ENCODE results near the gene SPATA46.

The SPATA46 gene

GRCh38 chr1:162391790-162392563 is 15.3 kb upstream of the SPATA46 start:
- in situ Hi-C loops (cut with MboI; ENCODE audit: low sequenced_read_pairs), result no loop called here

GRCh38 chr1:162390396-162391185 is 13.9 kb upstream of the SPATA46 start:
- in situ Hi-C loops (cut with MboI; ENCODE audit: low sequenced_read_pairs), result no loop called here

DNA sequence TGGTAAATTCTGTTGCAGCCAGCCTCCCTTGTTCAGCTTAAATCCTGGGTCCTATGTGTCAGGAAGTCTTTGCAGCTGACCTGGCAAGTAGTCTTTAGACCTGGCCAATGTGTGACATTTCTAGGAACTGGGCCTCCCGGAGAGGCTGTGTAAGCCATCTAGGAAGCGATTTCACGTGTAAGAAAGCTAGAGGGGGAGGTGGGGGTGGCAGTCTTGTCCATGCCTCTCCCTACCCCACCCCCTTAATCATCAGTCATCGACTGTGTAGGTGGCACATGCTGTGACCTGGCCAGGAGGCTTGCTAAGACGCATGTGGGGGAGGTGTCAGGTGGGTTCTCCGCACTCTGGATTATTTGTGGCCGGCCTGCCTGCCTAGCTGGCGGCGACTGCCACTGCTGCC is 13.3 kb upstream of the SPATA46 start:
- in situ Hi-C loops (cut with MboI; ENCODE audit: low sequenced_read_pairs), result no loop called here

GRCh38 chr1:162389021-162389818 is 12.6 kb upstream of the SPATA46 start:
- in situ Hi-C loops (cut with MboI; ENCODE audit: low sequenced_read_pairs), result no loop called here

- in situ Hi-C loops (cut with MboI; ENCODE audit: low sequenced_read_pairs), result no loop called here
Observed at GRCh38 chr1:162388615-162389014, 12.0 kb upstream of the SPATA46 start.

GRCh38 chr1:162388083-162388594 is 11.5 kb upstream of the SPATA46 start:
- in situ Hi-C loops (cut with MboI; ENCODE audit: low sequenced_read_pairs), result no loop called here

- in situ Hi-C loops (cut with MboI; ENCODE audit: low sequenced_read_pairs), result no loop called here
Observed at GRCh38 chr1:162387226-162388082, 10.8 kb upstream of the SPATA46 start.

GRCh38 chr1:162386292-162387225 is 9.9 kb upstream of the SPATA46 start:
- in situ Hi-C loops (cut with MboI; ENCODE audit: low sequenced_read_pairs), result no loop called here

- in situ Hi-C loops (cut with MboI; ENCODE audit: low sequenced_read_pairs), result no loop called here
Observed at GRCh38 chr1:162385702-162386101, 9.0 kb upstream of the SPATA46 start.

- in situ Hi-C loops (cut with MboI; ENCODE audit: low sequenced_read_pairs), result no loop called here
Observed at GRCh38 chr1:162385280-162385623, 8.6 kb upstream of the SPATA46 start.

DNA sequence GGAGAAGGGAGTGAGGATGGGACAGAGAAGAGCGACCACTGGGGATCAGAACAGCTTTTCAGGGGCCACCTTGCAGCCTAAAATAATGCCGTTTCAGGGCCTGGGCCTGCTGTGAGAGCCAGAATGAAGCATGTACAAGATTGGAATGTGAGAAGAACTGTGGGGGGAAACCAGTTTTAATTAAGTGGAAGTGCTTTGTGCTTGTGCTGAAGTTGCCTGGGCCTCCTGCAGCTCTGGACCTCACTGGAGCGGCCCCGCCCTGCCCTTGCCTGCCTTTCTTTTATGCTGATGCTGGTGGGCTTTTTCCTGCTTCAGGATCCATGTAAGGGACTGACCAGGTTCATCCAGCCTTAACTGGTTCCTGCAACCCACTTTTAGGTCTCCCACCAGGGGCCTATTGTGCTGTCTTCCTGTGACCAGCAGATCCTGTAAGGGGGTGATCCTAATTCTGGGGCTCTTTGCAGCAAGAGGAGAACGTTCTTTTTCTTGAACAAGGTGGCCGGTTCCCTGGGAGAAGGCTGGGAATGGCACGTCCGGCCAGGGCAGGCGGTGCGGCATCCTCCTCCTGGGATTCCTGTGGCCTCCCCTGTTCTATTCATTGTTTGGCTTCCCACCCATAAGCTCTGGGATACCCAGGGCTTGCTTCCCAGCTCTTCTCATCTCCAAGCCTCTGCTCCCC is 8.1 kb upstream of the SPATA46 start:
- in situ Hi-C loops (cut with MboI; ENCODE audit: low sequenced_read_pairs), result no loop called here

DNA sequence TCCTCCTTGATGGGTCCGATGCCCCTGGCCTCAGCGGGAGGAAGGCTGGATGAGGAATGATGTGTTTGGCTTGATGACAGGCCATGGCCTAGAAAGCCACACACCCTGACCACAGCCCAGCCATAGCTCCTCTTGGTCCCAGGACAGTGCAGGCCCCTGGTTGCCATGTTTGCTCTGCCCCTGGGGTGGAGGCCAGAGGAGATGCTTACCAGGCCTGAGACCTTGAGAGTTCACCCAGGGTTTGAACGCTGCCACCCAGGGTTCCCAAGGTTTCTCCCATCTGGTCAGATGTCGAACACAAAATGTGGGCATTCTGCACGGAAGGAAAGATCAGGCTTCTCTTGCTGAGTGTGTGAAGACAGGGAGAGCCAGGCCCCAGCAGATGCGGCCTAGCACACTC is 7.5 kb upstream of the SPATA46 start:
- in situ Hi-C loops (cut with MboI; ENCODE audit: low sequenced_read_pairs), result no loop called here

DNA sequence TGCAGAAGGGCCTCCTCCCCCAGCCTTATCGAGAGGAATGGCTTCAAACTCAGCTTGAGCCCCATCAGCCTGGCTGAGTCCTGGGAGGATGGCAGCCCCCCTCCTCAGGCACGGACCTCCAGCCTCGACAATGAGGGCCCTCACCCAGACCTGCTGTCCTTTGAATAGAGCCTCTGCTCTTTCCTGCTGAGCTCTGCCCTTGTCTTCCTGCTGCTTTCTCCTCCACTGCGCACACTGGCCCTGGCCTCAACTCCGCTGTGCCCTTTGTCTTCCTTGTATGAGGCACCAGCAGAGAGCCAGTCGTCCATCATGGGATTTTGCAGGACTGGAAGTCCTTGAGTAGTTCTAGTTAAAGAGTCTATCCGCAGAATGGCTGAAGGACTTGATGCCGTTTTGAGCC is 6.9 kb upstream of the SPATA46 start:
- in situ Hi-C loops (cut with MboI; ENCODE audit: low sequenced_read_pairs), result no loop called here

- in situ Hi-C loops (cut with MboI; ENCODE audit: low sequenced_read_pairs), result no loop called here
Observed at GRCh38 chr1:162383091-162383490, 6.4 kb upstream of the SPATA46 start.

DNA sequence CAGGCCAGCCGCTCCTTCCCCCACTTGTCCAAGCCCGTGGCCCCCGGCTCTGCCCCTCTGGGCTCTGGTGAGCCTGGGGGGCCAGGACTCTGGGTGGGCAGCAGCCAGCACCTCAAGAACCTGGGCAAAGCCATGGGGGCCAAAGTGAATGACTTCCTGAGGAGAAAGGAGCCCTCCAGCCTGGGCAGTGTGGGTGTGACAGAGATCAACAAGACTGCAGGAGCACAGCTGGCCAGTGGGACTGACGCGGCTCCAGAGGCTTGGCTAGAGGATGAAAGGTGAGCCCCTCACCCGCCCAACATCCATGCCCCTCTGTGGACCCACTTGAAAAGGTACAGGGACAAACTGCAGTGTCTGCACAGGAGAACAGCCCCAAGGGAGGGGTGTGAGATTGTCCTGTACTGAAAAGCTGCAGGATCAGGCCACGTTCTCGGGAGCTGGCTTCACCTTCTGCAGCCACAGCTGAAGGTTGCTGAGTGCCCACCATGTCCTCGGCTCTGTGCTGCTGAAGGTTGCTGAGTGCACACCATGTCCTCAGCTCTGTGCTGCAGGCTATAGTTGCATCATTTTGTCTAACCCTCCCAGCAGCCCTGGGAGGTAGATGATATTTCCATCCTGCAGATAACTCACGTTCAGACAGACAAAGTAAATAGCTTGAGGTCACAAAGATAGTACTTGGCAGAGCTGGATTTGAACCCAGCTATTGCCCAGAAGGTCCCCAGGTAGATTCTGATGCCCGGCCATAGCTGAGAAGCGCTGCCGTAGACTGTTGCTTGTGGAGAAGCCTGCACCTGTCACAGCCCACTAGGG is 5.5 kb upstream of the SPATA46 start:
- in situ Hi-C loops (cut with MboI; ENCODE audit: low sequenced_read_pairs), result no loop called here

GRCh38 chr1:162381383-162381782 is 4.7 kb upstream of the SPATA46 start, which contains the start of gene C1orf226:
C1orf226 (plus strand) TSS chr1:162381728; CDS start chr1:162381902, 174 bp downstream.
- in situ Hi-C loops (cut with MboI; ENCODE audit: low sequenced_read_pairs), result no loop called here

DNA sequence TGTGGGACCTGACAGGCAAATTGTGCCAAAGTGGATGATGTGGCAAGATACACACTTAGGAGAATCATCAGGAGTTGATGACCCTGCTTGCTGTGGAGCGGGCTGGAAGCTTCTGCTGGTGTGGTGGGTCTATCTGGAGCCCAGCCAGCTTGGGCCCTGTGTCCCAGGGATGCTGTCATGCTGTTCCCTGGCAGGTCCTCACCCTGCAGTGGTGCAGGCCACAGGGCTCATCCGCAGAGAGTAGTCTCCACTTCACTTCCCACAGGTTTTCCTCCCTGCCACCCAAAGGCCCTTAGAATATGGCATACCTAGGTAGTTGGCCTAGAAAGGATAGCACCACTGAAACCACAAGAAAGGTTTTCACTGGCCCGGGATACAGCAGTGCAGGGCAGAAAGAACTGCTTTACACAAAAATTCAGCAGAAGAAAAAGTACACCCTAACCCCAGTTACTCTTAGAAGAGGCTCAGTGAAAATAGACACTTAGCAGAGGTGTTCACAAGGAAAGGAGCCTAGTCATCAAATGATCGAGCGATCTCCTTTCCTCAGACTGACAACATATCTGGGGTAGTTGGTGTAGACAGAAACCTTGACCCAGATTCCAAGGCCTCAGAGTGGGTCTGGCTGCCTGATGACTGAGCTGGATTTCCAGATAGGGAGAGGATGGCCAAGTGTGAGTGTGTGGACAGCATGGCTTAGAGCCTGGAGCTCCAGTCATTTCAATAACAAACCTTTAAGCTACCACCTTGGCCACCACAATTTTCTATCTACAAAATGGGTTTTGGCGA is 3.6 kb upstream of the SPATA46 start:
- in situ Hi-C loops (cut with MboI; ENCODE audit: low sequenced_read_pairs), result no loop called here

Data from hTERT RPE-1 (cell line).